ENCODE measurements around the gene CTNND1.

DNA sequence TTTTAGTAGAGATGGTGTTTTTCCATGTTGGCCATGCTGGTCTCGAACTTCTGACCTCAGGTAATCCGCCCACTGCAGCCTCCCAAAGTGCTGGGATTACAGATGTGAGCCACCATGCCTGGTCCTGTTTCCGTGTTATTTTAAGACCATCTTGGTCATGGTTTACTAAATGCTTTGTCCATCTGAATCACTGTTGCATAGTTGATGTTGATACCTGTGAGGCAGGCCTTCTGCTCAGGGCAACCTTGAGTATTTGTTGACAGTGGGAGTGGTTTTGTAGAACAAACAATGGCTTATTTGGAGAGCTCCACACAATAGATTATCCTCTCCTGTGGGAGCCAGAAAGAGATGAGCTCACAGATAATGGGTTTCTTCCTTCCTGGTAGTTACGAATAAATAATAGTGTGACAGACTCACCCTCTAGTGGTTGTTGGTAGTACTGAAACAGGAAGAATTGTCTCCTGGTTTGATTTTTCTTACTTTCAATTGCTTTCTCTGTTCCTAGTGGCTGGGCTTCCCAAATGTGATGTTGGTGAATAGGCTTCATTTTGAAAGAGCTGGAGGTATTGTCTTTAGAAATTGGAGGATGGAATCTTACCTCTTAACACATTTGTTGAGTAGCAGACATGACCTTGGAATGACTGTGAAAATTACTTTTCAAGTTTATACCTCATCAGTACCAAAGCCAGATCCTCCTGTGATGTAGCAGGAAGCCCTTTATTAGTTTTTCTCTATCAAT, 39.0 kb downstream of the CTNND1 start:
- TF ChIP-seq, protein P1, sequence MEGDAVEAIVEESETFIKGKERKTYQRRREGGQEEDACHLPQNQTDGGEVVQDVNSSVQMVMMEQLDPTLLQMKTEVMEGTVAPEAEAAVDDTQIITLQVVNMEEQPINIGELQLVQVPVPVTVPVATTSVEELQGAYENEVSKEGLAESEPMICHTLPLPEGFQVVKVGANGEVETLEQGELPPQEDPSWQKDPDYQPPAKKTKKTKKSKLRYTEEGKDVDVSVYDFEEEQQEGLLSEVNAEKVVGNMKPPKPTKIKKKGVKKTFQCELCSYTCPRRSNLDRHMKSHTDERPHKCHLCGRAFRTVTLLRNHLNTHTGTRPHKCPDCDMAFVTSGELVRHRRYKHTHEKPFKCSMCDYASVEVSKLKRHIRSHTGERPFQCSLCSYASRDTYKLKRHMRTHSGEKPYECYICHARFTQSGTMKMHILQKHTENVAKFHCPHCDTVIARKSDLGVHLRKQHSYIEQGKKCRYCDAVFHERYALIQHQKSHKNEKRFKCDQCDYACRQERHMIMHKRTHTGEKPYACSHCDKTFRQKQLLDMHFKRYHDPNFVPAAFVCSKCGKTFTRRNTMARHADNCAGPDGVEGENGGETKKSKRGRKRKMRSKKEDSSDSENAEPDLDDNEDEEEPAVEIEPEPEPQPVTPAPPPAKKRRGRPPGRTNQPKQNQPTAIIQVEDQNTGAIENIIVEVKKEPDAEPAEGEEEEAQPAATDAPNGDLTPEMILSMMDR (IDR thresholded peaks at IDR 0.05; ENCODE audit: insufficient read depth, low read length, poor library complexity, severe bottlenecking): peak; percentile 69
- TF ChIP-seq EZH2phosphoT487 (conservative IDR thresholded peaks at IDR 0.05; ENCODE audit: low read length): no peak

Data from SU-DHL-6 (cell line).